Stimulated activated CD4-positive, alpha-beta T cell treated with anti-CD3 and anti-CD28 coated beads, TNF-alpha, amount 100 ng/mL, for 48 hours (primary cell): ENCODE results near the gene PIP4K2B.
"Not testable (repeated sequence)": the region's sequence is repeated elsewhere in the genome, so short reads cannot be mapped to it uniquely, and the experiment has no call there.

Experiments used
- DNase-seq, 3 donors: peaks; one replicate each; pipeline ENCODE4 v3.0.0-alpha.2; 2020; ENCODE audit warnings: low read depth in 3 of 3

Gene PIP4K2B

DNA sequence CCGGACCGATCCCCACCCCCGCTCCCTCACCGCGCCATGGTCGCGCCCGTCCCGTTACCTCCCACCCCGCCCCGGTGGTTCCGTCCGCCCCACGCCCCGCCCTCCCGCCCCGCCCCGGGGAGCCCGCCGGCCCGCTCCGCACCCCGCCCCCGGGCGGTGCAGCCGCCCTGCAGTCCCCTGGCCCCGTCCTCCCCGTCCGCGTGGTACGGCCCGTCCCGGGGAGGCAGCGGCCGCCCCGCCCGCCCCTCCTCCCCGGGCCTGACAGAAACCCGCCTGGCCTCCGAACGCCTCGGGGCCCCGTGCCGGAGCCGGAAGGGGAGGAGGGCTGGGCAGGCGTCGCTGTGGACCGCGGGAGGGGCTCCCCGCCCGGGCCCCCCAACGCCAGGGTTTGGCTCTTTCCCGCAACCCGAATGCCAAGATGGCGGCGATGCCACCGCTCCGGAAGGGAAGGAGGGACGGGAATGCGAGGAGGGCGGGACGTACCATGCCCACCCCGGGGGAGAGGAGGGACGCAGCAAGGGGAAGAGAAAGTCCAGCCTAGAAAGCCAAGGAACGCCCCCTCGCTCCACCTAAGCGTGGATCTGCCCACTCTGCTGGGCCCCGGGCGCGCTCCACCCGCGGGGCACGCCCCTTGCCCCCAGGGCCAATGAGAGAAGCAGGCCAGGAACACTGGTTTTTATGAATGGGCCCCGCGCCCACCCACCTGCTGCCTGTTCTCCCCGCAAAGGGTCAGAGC is at the start of gene PIP4K2B:
PIP4K2B (minus strand) TSS at position 56 of the 736 bp plus-strand sequence. CDS start 132 bp downstream, outside the sequence.
- peak; percentile 78 to 88 (median 83) for DNase-seq

DNA sequence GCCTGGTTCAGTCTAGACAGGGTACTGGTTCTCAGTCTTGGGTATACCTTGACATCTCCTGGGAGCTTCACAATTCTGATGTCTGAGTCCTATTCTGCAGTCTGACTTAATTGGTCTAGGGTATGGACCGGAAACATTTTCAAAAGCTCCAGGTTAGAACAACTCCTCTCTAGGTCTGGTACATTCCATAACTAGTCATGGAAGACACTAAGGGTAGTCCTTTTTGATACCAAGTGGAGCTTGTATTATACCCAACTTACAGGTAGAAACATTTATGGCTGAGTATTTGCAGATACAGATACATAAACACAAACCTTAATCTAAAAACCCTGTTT is 49.2 kb upstream of the PIP4K2B start:
- DNase-seq = no peak

DNA sequence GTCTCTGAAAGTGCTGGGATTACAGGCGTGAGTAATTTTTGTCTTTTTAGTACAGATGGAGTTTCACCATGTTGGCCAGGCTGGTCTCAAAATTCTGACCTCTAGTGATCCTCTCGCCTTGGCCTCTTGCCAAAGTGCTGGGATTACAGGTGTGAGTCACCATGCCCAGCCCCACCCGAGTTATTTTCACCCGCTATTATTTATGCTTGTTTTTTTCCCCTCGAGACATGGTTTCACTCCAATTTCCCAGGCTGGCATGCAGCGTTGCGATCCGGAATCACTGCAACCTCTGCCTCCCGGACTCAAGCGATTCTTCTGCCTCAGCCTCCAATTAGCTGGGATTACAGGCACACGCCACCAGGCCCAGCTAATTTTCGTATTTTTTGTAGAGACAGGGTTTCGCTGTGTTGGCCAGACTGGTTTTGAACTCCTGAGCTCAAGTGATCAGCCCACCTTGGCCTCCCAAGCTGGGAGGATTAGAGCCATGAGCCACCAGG is 45.0 kb upstream of the PIP4K2B start:
- DNase-seq = no peak

DNA sequence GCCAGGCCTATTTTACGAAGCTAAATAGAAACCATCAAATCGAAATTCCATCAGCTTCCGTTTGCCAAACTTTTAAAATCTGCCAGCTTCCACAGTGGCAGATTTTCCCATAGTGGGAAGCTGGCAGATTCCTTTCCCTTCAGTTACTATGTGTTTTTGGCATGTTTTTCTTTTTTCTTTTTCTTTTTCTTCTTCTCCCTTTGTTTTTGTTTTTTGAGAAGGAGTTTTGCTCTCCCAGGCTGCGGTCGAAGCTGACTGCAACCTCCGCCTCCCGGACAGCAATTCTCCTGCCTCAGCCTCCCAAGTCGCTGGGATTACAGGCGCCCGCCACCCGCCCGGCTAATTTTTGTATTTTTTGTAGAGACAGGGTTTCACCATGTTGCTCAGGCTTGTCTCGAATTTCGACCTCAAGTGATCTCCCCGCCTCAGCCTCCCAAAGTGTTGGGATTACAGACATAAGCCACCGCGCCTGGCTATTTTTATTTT is 26.4 kb upstream of the PIP4K2B start:
- DNase-seq = no peak

DNA sequence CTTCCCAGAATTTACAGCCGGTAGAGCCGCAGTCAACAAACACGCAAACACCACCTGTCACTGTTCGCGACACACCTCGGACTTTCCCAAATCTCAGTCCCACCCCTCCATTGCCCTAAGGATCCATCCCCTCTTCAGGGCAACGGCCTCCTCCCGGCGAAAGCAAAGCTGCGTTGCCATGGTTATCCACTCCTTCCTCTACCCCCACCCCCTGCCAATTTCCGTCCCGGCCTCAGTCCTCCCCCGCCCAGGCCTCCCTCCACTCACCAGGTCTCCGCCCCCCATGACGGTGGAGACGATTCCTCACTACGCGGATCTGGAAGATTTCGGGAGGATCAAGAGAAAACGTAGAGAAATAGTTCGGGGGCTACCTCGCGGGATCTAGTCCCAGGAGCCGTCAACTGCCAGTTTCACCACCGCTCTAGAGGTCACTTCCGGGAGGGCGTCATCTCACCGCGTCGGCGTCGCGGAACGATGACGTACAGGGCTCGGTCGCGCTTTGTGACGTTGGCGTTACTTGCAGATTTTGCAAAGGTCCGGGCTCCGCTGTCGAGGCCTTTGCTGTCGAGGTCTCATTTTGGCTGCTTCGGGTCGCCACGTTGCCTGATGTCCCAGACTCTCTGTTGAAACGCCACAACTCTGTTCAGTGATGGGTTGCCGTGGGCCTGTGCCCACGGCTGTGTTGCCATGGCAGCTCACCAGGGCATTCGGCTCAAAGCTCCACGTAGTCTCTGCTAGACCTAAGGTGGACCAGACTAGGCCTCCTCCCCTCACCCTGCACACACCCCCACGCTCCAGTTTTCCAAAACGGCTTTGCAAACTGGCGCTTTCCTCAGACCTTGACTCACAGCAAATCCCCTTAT is 25.8 kb upstream of the PIP4K2B start, which contains the start of gene CWC25:
CWC25 (minus strand) TSS at position 423 of the 863 bp plus-strand sequence; CDS start at position 285, 138 bp downstream.
- peak; percentile 79 to 97 (median 93) for DNase-seq

DNA sequence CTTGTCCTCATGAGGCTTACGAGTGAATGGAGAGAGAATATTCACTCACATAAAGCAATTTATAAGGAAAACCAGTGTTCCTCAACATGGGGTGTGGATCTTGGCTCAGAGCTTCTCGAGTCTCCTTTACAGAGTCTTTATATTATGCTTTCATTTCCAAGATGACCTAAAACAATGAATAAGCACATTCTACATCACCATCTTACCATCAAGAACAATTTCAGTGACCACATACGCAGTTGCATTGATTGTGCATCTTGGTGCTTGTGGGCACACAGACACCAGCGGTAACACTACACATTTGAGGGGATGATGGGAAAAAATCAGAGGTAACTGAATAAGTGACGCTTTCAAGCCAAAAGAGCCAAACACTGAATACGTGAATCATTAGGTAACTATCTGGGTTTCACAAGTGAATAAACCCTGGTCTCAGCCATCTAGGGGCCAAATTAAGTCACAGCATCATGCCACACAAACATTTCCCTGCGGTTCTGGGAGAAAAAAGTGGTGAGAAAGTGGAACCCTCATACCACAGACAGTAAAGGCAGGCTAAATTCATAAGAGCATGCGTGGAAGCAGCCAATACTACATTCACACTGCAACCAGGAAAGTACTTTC is 16.3 kb upstream of the PIP4K2B start:
- DNase-seq = no peak

DNA sequence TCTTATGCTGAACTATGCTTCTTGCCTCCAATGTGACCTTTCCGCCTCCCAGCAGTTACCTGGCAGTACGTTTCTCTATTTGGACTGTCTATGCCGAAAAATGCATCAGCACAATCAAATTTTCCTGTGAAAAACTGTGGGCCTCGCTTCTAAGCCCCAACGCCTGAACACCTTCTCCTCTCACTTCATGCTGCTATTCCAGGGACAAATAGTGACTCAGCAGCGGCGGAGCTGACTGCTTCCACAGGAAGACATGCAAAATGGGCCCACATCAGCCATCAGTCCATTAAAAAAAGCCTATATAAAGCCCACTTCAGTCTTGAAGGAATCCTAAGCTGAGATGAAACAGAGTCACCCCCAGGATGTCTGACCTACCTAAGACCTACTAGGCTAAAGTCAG is 10.5 kb upstream of the PIP4K2B start:
- no peak for DNase-seq

DNA sequence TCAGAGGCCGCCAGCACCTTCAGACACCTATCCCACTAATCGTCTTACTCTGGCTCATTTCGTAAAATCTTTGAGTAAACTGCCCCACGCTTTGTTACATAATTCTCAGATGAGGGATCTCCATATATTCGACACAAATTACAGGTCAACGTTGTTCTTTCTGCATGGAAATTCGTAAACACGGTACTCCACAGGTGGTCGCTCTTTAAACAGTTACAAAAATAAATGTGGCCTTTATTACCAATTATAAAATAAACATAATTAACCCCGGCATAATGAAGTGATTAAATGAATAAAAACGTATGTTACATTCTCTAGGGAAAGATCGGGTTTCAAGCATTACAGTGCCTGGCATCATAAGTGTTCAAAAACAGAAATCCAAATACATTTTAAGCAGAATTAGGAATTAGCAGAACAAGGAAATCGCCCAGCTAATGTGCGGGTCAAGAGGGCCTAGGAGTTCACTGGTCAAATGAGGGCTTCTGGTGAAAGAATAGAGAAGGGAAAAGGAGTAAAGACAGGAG is 943 bp upstream of the PIP4K2B start:
- no peak for DNase-seq

DNA sequence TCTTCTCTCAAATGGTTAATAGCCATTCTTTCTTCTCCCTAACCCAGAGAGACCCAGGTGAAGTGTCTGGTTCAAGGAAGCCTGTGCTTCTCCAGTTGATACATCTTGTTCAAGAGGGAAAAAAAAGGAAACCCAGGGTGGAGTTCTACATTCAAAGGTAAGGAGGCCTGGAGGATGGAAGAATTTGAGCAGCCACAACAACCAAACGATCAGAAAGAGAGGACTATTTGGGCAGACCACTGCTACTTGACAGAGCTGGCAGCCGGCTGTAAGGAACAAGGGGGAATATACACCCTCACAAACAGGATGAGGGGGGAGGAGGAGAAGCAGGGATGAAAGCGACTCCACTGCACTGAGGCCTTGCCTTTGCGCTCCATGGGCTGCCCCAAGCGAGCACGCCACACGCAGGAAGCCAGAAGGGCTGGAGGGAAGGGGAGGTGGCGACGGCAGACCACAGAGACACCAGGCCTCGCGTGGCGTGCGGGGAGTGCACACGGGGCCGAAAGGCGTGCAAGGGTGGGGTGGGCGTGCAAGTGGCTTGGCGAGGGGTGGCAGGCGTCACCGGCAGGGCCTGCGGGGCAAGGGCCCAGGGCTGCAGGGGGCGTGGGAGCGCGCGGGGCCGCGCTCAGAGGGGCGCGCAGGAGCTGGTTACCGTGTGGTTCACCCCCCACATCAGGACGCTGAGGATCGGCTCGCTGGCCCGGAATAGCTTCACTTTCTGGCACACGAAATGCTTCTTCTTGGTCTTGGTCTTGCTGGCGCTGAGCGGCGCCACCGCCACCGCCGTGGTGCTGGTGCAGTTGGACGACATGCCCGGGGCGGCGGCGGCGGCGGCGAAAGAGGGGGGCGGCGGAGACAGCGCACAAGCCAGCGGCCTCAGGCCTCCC is 499 bp downstream of the PIP4K2B start:
- DNase-seq = peak; percentile 7 to 22 (median 20)

DNA sequence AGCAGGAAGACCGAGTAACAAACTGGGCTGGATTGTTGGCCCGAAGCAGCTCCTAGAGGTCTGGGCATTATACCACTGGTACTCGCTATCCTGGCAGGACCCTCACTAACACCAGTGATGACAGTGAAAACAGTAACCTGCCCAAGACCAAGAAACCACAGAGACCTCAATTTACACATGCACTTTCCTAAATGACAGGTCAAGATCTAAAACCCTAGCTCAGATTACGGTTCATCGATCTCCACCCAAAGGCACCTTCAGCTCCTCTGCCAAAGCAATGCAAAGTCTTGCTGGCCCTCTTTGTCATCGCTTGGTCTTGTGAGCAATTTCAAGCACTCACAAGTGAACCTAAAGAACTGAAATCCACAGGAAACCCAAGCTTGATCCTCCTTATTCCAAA is 1.5 kb downstream of the PIP4K2B start:
- DNase-seq = no peak

DNA sequence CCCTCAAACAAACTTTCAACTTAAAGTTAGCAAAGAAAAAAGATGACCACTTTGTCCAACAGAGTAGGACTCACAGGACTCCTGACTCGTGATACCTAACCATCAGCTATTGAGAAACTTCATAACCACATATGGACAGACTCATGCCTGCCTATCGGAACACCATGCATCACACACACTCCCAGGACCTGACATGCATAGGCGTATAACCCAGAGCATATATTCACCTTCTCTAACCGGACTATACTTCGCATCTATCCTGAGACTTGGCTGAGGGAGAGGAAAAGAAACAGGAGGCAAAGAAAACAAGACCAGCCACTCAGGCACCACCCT is 2.2 kb downstream of the PIP4K2B start:
- DNase-seq = no peak

DNA sequence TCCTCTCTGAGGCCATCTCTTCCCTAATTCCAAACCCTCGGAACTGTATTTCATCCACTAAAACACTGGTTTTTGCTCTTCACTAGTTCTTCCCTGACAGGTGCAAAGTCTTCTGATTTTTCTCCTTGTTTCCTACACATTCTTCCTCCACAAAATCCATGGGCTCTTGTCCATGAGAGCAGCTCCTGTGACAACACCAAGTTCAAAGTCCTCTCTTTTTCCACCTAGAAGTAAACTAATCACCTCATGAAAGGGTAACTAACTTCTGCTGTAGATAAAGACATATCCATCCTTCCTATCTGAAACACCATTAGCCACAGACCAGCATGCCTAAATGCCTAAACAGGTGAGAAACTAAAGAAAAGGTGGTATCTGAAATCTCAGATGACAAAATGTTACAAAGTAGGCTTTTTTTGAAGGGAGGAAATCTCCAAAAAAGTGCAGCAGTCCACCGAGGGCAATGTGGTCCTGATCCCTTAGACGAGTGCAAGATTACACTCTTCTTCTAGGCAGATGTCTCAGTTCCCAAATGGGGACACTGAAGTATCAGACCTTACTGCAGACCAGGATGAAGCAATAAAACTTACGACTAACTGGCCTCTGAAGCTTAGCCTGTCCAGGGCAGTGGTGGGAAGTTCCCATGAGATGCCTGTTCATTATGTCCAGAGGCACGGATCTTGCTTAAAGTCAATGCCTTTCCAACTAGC is 2.8 kb downstream of the PIP4K2B start:
- no peak for DNase-seq

DNA sequence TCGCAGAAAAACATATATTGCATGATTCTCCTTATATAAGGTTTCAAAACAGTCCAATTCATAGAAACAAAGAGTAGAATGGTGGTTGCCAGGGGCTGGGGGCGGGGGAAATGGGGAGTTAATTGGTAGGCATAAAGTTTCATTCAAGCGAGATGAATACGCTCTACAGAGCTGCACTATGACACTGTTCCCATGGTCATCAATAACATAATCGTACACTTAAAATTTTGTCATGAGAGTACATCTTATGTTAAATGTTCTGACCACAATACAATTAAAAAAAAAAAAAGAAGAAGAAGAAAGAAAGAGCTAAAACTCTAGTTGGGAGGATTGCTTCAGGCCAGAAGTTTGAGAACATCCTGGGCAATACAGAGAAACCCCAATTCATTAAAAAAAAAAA is 5.1 kb downstream of the PIP4K2B start:
- no peak for DNase-seq

DNA sequence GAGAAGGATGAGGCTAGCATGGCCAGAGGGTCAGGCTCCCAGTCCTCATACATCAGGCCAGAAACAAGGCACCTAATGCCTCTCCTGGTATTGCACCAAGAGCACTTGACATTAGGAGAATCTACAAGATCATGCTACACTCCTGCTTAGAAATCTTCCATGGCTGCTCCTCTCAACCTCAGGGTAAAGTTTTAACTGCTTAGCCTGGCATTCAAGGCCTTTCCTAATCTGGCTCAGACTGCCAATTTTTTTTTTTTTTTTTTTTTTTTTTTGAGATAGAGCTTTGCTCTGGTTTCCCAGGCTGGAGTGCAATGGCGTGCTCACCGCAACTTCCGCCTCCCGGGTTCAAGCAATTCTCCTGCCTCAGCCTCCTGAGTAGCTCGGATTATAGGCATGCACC is 8.2 kb downstream of the PIP4K2B start:
- no peak for DNase-seq

DNA sequence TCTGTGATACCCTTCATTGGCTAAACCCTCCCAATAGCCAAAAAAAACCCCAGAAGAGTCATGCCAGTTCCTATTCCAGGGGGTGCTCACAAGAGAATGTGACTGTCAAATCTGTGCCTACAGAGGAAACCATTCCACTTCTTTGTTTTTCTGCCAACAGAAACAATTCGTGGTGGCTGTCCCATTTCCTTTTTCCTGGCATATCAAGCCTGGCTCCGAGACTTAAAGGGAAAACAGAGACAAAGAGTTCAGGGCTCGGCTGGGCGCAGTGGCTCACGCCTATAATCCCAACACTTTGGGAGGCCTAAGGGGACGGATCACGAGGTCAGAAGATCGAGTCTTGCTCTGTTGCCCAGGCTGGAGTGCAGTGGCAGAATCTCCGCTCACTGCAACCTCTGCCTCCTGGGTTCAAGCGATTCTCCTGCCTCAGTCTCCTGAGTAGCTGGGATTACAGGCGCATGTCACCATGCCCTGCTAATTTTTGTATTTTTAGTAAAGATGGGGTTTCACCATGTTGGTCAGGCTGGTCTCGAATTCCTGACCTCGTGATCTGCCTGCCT is 9.1 kb downstream of the PIP4K2B start:
- not testable (repeated sequence) for DNase-seq

DNA sequence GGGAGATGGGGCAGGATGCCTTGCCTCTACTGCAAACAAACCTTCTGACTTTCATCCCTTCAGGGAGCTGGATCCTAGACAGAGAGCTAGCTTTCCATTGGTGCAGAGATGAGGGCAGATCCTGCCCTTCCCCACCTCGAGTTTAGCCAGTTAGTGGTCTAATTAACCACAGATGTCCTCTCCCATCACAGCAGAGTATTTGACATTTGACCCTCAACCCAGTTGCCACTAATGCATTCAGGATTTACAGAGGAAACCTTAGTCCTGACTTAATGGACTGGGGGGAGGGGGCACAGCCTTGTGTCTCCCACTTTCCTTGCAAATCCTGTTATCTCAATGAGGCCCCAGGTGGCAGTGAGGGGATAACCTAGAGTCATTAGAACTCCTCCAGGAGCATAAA is 10.2 kb downstream of the PIP4K2B start:
- no peak for DNase-seq

DNA sequence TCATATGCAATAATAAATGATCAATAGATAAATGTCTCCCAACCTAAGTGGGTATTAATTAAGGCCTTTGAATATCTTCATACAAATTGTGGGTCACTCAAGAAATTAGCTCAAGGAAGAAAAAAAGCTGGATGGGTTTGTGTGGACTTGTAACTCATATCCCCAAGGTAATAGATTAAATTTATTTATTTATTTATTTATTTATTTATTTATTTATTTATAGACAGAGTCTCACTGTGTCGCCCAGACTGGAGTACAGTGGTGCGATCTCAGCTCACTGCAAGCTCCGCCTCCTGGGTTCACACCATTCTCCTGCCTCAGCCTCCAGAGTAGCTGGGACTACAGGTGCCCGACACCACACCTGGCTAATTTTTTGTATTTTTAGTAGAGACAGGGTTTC is 11.4 kb downstream of the PIP4K2B start:
- not testable (repeated sequence) for DNase-seq

DNA sequence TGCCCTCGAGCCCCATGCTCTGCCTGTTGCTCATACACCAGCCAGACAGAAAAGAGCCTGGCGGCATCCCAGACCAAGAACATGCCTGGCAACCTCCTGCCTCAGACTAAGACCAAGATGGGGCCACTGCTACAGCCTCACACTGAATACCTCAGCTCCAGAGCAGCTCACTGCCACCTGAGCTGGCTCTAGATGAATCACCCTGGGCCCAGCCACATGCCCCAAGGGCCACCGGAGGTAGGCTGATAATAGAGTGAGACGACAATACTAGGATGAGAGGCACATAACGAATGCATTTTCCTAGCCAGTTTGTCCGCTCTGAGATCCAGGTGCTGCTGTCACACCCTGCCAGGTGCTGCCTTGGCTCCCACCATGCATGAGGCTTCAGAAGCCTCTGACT is 13.0 kb downstream of the PIP4K2B start:
- DNase-seq = no peak

DNA sequence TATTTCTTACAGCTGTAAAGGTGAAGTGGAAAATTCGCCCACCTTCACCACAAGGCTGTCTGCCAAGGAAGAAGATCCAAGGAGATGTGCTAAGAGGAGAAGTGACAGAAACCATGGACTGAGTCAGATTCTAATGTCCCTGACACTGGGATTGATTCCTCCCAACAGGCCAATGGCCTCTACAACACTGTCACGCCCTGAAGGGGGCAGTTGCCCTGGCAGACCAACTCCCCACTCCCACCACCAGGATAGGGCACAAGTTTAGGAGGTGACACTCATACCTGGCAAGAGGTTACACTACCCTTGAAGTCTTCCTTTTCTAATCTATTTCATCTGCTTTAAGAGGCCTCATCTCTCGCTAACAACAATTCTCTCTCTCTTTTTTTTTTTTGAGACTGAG is 16.1 kb downstream of the PIP4K2B start:
- DNase-seq = no peak
